Calu3 (cell line): ENCODE data around the gene CMIP. TPM values are rescaled to one million over a fixed set of nuclear protein-coding genes. Genes with fewer than 3 reads are reported as not detected.

Experiments
- BruUV-seq: library from RNA; stranded (reverse); fragments of 400-500 nt; replicated peaks from 2 replicates; lab custom pipeline; 2021; lab: Mats Ljungman, UMichigan
- CTCF ChIA-PET: fragments of 300-600 bp; sonication (Branson Sonifier 250); formaldehyde crosslinking; loops from one replicate; lab custom pipeline; 2022; ENCODE audit warnings: antibody characterized with exemption; lab: Charles Lee
- DNase-seq: peaks from one replicate; pipeline ENCODE4 v3.0.0; 2022
- H3K27ac Mint-ChIP-seq: one replicate; pipeline ENCODE4 v1.8.0; 2022; ENCODE audit warnings: mixed read lengths; ENCODE audit not compliant: unreplicated experiment
- H3K27me3 Mint-ChIP-seq: one replicate; pipeline ENCODE4 v1.8.0; 2022; ENCODE audit warnings: mixed read lengths; ENCODE audit not compliant: unreplicated experiment
- H3K36me3 Mint-ChIP-seq: one replicate; pipeline ENCODE4 v1.8.0; 2022; ENCODE audit warnings: mild to moderate bottlenecking, moderate library complexity, mixed read lengths; ENCODE audit not compliant: insufficient read depth, unreplicated experiment
- H3K4me1 Mint-ChIP-seq: one replicate; pipeline ENCODE4 v1.8.0; 2022; ENCODE audit warnings: mild to moderate bottlenecking, low read depth, mixed read lengths; ENCODE audit not compliant: unreplicated experiment
- H3K4me3 Mint-ChIP-seq: one replicate; pipeline ENCODE4 v1.8.0; 2022; ENCODE audit warnings: mild to moderate bottlenecking, low read depth, moderate library complexity, mixed read lengths; ENCODE audit not compliant: unreplicated experiment
- H3K9me3 Mint-ChIP-seq: one replicate; pipeline ENCODE4 v1.8.0; 2022; ENCODE audit warnings: low read depth, mixed read lengths; ENCODE audit not compliant: unreplicated experiment
- intact Hi-C: fragments of 100-400 bp; cut with micrococcal nuclease; formaldehyde crosslinking; loops from one replicate; pipeline ENCODE4 v1.10.0; 2022; ENCODE audit not compliant: unreplicated experiment
- total RNA-seq: library from RNA; stranded (reverse); gene quantifications from 2 replicates; pipeline ENCODE4 v1.2.3, GENCODE V29; 2022
- TF ChIP-seq, protein P1 (sequence below): fragments of 200-600 bp; IDR thresholded peaks from one replicate; pipeline ENCODE4 v1.8.0; 2022; ENCODE audit warnings: antibody characterized with exemption; ENCODE audit not compliant: unreplicated experiment

The CMIP gene
- total RNA-seq, 1 experiment from 2014 or later: 82.7 TPM

DNA sequence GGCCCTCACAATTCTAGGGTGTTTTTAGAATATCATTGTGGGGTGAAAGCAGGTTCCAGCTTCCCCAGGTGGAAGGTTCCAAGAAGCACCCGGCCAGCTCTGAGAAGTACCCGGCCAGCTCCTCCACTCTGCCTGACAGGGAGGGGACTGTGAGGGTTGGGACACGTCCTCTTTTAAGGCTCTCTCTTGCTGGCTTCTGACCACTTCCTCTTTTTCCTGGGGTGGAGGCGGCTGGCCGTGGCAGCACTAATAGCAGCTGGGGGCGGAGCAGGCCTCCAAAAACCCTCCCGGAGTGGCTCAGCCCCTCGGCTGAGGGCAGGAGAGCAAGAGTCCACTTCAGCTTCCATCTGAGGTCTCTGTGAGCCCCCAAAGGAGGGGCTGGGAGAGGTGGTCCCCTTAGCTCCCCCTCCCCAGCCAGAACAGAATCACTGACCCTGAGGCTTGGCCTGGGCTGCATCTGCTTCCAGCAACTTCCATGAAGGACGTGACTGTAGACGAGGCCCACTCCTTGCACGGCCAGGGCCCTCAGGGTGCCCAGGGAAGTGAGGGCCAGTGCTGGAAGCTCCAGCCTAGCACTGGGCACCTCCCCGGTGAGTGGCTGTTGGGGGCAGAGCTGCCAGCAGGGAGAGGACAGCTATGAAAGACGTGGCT is 307.7 kb downstream of the CMIP start:
- Mint-ChIP-seq H3K4me3 (no peak overlapping the region), H3K9me3 (no peaks in the 10 kb centered on the region), H3K4me1 (peaks cover under 1% of the 10 kb centered on the region), H3K27ac (no peak overlapping the region), H3K27me3 (no peaks in the 10 kb centered on the region), H3K36me3 (no peaks in the 10 kb centered on the region)
- no peak for DNase-seq
- TF ChIP-seq, protein P1, sequence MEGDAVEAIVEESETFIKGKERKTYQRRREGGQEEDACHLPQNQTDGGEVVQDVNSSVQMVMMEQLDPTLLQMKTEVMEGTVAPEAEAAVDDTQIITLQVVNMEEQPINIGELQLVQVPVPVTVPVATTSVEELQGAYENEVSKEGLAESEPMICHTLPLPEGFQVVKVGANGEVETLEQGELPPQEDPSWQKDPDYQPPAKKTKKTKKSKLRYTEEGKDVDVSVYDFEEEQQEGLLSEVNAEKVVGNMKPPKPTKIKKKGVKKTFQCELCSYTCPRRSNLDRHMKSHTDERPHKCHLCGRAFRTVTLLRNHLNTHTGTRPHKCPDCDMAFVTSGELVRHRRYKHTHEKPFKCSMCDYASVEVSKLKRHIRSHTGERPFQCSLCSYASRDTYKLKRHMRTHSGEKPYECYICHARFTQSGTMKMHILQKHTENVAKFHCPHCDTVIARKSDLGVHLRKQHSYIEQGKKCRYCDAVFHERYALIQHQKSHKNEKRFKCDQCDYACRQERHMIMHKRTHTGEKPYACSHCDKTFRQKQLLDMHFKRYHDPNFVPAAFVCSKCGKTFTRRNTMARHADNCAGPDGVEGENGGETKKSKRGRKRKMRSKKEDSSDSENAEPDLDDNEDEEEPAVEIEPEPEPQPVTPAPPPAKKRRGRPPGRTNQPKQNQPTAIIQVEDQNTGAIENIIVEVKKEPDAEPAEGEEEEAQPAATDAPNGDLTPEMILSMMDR: no peak
- intact Hi-C loops: no loop called here
- CTCF ChIA-PET: interaction anchor here (0.6 to 2.2 kb wide), 6 partner anchors 9 to 533 kb away, joined by 3 to 9 read pairs (median 6); no protein-coding TSS in a partner anchor
- no TSS peak for BruUV-seq

DNA sequence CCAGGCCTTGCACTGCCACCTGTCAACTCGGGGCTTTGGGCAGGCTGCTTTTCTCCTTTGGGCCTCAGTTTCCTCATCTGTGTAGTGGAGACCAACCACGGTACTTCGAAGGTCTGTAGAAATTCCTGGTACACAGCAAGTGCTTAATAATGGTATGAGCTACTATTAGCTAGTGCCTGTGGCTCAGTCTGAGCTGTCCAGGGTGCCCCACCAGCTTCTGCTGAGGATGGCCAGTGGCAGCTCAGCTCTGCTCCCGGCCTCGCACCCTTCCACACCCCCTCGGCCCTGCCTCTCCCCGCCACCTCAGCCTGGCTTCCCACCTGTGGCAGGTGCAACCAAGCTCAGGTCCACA is 308.2 kb downstream of the CMIP start:
- H3K4me1 Mint-ChIP-seq: peaks cover 6% of the 10 kb centered on the region
- intact Hi-C loops: no loop called here
- H3K36me3 Mint-ChIP-seq: no peaks in the 10 kb centered on the region
- DNase-seq: no peak
- CTCF ChIA-PET: interaction anchor here (0.6 to 2.2 kb wide), 5 partner anchors 10 to 533 kb away, joined by 3 to 9 read pairs (median 6); no protein-coding TSS in a partner anchor
- TF ChIP-seq, protein P1: no peak
- H3K4me3 Mint-ChIP-seq: no peak overlapping the region
- H3K27ac Mint-ChIP-seq: no peak overlapping the region
- H3K9me3 Mint-ChIP-seq: no peaks in the 10 kb centered on the region
- BruUV-seq: no TSS peak
- H3K27me3 Mint-ChIP-seq: no peaks in the 10 kb centered on the region

DNA sequence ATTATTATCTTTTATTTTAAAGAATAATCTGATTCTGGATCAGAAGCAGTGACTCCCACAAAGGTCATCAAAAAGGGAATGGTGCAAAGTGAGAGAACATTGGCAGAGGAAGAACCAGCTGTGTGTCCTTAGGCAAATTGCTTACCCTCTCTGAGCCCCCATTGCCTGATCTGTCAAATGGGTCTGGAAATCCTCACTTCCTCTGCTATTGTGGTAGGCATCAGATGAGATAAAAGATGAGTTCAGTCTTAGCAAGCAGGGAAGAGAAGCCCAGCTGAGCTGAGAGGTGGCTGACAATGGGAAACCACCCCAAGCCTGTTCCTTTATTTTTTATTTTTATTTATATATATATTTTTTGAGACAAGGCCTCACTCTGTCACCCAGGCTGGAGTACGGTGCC is 310.2 kb downstream of the CMIP start:
- Mint-ChIP-seq H3K36me3 (peaks cover 6% of the 10 kb centered on the region), H3K4me1 (peaks cover 22% of the 10 kb centered on the region), H3K27ac (no peak overlapping the region), H3K27me3 (no peaks in the 10 kb centered on the region), H3K4me3 (no peak overlapping the region), H3K9me3 (no peaks in the 10 kb centered on the region)
- intact Hi-C loops: no loop called here
- TF ChIP-seq, protein P1: no peak
- CTCF ChIA-PET: no interaction called here
- no TSS peak for BruUV-seq
- DNase-seq: no peak

DNA sequence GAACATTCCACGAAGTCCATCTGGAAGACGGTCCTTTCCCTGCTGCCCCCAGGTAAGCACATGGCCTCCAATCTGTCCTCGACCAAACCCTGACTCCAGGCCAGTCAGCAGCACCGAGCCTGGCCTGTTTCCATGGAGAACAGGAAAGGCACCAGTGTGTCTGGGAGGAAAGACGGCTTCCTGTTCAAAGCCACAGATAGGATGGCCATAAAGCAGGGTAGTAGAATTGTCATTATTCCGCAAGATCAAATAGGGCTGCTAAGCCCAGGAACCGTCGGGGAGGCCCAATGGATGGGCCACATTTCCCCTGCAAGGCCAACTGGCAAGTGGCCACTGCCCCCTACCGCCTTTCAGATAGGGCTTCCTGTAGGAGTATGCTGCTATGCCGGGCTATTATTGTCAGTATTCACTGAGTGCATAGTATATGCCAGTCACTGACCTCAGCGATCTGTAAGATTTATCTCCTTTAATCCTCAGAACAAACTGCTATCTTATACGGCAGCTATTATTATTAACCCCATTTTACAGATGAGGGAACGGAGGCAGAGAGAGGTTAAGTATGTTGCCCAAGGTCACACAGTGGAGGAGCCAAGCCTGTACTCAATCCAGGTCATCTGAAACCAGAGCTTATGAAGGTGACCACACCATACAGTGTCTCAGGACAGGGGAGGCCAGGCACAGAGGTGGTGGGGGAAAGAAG is 311.5 kb downstream of the CMIP start:
- intact Hi-C loops: no loop called here
- H3K27me3 Mint-ChIP-seq: no peaks in the 10 kb centered on the region
- no peak for DNase-seq
- H3K4me1 Mint-ChIP-seq: peaks cover 22% of the 10 kb centered on the region
- H3K36me3 Mint-ChIP-seq: peaks cover 8% of the 10 kb centered on the region
- TF ChIP-seq, protein P1: no peak
- H3K9me3 Mint-ChIP-seq: no peaks in the 10 kb centered on the region
- H3K4me3 Mint-ChIP-seq: no peak overlapping the region
- H3K27ac Mint-ChIP-seq: no peak overlapping the region
- CTCF ChIA-PET: interaction anchor here (0.6 to 1.3 kb wide), 3 partner anchors 12 to 709 kb away, joined by 3 to 7 read pairs (median 3); no protein-coding TSS in a partner anchor
- no TSS peak for BruUV-seq
